DMS53 treated with DMSO at 0.1 percent for 48 hours (cell line): Measurements from ENCODE around the gene FAM200C.

Experiments used
- DNase-seq: peaks from one replicate; lab custom pipeline; 2025; ENCODE audit not compliant: unreplicated experiment; lab: John Stamatoyannopoulos, UW

The FAM200C gene

GRCh38 chr5:160367885-160368284 lies 32.0 kb downstream of the FAM200C start:
- no peak for DNase-seq

- no peak for DNase-seq
These were observed 32.6 kb downstream of the FAM200C start for GRCh38 chr5:160367261-160367660.

- DNase-seq, result no peak
These were observed 33.6 kb downstream of the FAM200C start for GRCh38 chr5:160366230-160366629.

GRCh38 chr5:160363660-160364395 lies 36.0 kb downstream of the FAM200C start:
- no peak for DNase-seq

GRCh38 chr5:160363211-160363610 lies 36.6 kb downstream of the FAM200C start:
- no peak for DNase-seq

GRCh38 chr5:160361624-160362228 lies 38.1 kb downstream of the FAM200C start:
- DNase-seq, result no peak

- no peak for DNase-seq
These were observed 39.5 kb downstream of the FAM200C start for GRCh38 chr5:160360310-160360709.

- DNase-seq, result no peak
These were observed 40.0 kb downstream of the FAM200C start for GRCh38 chr5:160359816-160360215.

GRCh38 chr5:160359242-160359641 lies 40.6 kb downstream of the FAM200C start:
- no peak for DNase-seq

- no peak for DNase-seq
These were observed 41.9 kb downstream of the FAM200C start for GRCh38 chr5:160357861-160358411.

- DNase-seq, result no peak
These were observed 42.5 kb downstream of the FAM200C start for GRCh38 chr5:160357394-160357793.

- no peak for DNase-seq
These were observed 43.1 kb downstream of the FAM200C start for GRCh38 chr5:160356550-160357347.

- DNase-seq, result no peak
These were observed 45.2 kb downstream of the FAM200C start for GRCh38 chr5:160354666-160355065.

GRCh38 chr5:160353379-160353778 lies 46.5 kb downstream of the FAM200C start:
- no peak for DNase-seq

GRCh38 chr5:160352308-160352707 lies 47.5 kb downstream of the FAM200C start:
- DNase-seq, result no peak

- DNase-seq, result no peak
These were observed 49.9 kb downstream of the FAM200C start for GRCh38 chr5:160349935-160350303.

- DNase-seq, result no peak
These were observed 50.5 kb downstream of the FAM200C start for GRCh38 chr5:160349249-160349934.

GRCh38 chr5:160348080-160348479 lies 51.8 kb downstream of the FAM200C start:
- DNase-seq, result no peak

- DNase-seq, result no peak
These were observed 52.4 kb downstream of the FAM200C start for GRCh38 chr5:160347448-160347847.
